ENCODE results near the gene SNX9. TPM values are rescaled to one million over a fixed set of nuclear protein-coding genes. Genes with fewer than 3 reads are reported as not detected.

The SNX9 gene
- total RNA-seq, 1 experiment from 2014 or later: 32.8 TPM

DNA sequence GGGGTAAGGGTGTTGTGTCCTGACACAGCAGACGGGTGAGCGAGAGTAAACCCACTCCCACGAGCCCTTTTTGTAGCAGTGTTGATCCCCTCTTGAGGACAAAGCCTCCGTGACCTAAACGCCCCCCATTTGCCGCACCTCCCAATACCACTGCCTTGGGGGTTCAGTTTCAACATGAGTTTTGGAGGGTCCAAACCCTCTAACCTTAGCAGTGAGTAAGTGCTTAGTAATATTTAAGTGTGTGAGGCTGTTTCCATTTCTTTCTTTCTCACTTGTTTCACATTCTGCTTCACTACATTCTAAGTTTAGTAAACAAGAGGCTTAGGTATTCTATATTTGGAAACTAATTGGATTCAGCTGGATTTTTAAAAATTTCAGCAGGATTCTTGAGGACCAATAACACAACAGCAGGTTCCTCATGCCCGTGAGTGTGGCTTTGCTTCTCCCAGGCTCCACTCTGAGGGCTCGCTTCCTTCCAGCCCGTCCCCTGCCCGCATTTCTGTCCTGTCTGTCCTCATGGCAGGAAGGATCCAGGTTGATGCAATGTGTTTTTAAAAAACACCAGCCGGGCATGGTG, 41.2 kb downstream of the SNX9 start:
- Histone ChIP-seq H3K36me3 (0 out of 2 replicates have a peak, but pooled peaks cover under 1% of the 10 kb centered on the region), H3K9me3 (replicated peaks) (no peaks in the 10 kb centered on the region), H3K4me3 (no peak overlapping the region), H3K27me3 (replicated peaks) (no peaks in the 10 kb centered on the region), H3K27ac (no peak overlapping the region), H3K4me1 (replicated peaks) (peaks cover 25% of the 10 kb centered on the region)
- no peak for DNase-seq (ENCODE audit: low read depth in 1 of 2, low spot score in 2 of 2)

- no peak overlapping the region for H3K27ac ChIP-seq
- H3K4me3 ChIP-seq: no peak overlapping the region
- peaks cover 15% of the 10 kb centered on the region for H3K4me1 ChIP-seq (replicated peaks)
- no peaks in the 10 kb centered on the region for H3K27me3 ChIP-seq (replicated peaks)
- no peaks in the 10 kb centered on the region for H3K9me3 ChIP-seq (replicated peaks)
- no peak for DNase-seq (ENCODE audit: low read depth in 1 of 2, low spot score in 2 of 2)
- peaks cover 10% of the 10 kb centered on the region for H3K36me3 ChIP-seq
These were observed 42.2 kb downstream of the SNX9 start for GRCh38 chr6:157865249-157865648.

DNA sequence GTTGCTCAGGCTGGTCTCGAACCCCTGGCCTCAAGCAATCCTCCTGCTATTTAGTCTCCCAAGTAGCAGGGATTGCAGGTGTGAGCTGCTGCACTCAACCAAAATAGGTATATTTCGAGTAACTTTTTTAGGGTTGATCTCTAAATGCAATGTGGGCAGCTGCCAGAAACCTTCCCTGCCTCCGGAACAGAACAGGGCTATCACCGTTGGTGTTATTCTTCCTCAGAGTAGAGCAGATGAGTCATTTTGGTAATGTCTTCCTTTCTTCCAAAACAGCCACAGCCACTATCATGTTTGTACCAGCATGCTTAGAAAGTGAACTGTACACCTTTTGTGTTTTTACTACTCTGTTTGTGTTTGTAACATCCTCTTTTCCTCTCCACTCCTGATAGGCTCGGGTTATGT, 44.1 kb downstream of the SNX9 start:
- DNase-seq (ENCODE audit: low read depth in 1 of 2, low spot score in 2 of 2): peak in 1 of 2 experiments; percentile 31
- Histone ChIP-seq H3K27me3 (replicated peaks) (no peaks in the 10 kb centered on the region), H3K4me3 (no peak overlapping the region), H3K9me3 (replicated peaks) (no peaks in the 10 kb centered on the region), H3K4me1 (replicated peaks) (peaks cover 10% of the 10 kb centered on the region), H3K36me3 (peaks cover 10% of the 10 kb centered on the region), H3K27ac (no peak overlapping the region)

DNA sequence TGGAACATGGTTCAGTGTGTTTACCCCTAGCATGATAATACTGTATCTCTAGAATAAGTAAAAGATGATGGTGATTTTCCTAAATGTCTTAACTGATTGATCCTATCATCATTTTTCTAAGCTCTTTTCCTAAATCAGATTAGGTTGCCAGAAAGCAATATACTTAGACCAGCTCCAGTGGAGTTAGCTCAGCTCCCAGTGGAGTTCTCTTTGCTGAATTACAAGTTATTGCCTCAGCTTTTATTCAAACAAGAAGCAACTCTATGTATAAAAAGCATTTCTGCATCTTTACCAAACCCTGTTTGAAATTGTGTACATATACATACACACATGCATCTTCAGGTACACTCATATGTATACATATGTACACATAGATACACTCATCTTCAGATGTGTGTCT, 44.9 kb downstream of the SNX9 start:
- H3K4me1 ChIP-seq (replicated peaks): peaks cover 10% of the 10 kb centered on the region
- peaks cover 10% of the 10 kb centered on the region for H3K36me3 ChIP-seq
- no peak overlapping the region for H3K27ac ChIP-seq
- no peaks in the 10 kb centered on the region for H3K9me3 ChIP-seq (replicated peaks)
- no peak for DNase-seq (ENCODE audit: low read depth in 1 of 2, low spot score in 2 of 2)
- H3K4me3 ChIP-seq: no peak overlapping the region
- H3K27me3 ChIP-seq (replicated peaks): no peaks in the 10 kb centered on the region

DNA sequence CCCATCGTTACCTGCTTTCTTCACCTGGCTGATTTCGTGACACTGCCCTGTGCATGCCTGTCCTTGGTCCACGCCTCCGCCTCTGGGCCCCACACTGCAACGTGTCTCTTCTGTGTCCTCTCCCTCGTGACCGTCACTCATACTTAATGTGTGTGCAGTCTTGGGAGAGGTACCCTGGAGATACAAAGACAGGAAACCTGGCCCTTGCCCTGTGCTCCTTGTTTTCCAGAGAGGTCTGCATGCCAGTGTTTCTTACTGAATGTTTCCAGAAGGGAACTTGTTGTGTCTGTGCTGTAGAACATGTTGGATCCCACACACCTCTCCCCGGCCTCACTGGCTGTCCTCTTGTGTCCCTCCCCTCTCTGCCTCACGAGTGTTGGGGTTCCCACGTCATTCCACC, 45.8 kb downstream of the SNX9 start:
- Histone ChIP-seq H3K9me3 (replicated peaks) (no peaks in the 10 kb centered on the region), H3K36me3 (peaks cover 10% of the 10 kb centered on the region), H3K4me1 (replicated peaks) (peaks cover 10% of the 10 kb centered on the region), H3K27ac (no peak overlapping the region), H3K27me3 (replicated peaks) (no peaks in the 10 kb centered on the region), H3K4me3 (no peak overlapping the region)
- no peak for DNase-seq (ENCODE audit: low read depth in 1 of 2, low spot score in 2 of 2)

DNA sequence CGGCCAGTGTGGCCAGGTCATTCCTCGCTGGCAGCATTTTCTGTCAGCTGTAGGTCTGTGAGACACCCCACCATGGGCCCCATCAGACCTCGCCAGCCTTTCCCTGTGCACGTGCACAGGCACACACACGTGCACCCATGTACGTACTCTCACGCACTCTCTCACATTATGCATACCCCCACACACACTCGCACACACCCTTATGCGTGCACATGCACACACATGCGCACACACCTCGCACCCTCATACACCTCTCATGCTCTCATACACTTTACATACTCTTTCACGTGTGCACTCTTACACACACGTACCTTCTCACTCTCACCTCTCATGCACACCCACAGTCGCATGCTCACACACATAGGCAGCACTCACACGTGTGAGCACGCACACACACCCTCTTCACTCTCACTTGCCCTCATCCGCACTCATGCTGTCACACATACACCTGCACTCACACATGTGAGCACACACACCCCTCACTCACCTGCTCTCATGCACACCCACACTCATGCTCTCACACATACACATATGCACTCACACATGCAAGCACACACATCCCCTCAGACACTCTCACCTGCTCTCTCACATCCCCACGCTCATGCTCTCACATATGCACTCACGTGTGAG, 46.7 kb downstream of the SNX9 start:
- H3K27me3 ChIP-seq (replicated peaks): no peaks in the 10 kb centered on the region
- H3K4me1 ChIP-seq (replicated peaks): peaks cover 10% of the 10 kb centered on the region
- no peak for DNase-seq (ENCODE audit: low read depth in 1 of 2, low spot score in 2 of 2)
- H3K27ac ChIP-seq: no peak overlapping the region
- peaks cover 18% of the 10 kb centered on the region for H3K36me3 ChIP-seq
- no peak overlapping the region for H3K4me3 ChIP-seq
- H3K9me3 ChIP-seq (replicated peaks): no peaks in the 10 kb centered on the region

GRCh38 chr6:157873735-157874344, 50.8 kb downstream of the SNX9 start:
- Histone ChIP-seq H3K9me3 (replicated peaks) (no peaks in the 10 kb centered on the region), H3K27me3 (replicated peaks) (no peaks in the 10 kb centered on the region), H3K27ac (no peak overlapping the region), H3K36me3 (peaks cover 40% of the 10 kb centered on the region), H3K4me1 (replicated peaks) (no peaks in the 10 kb centered on the region), H3K4me3 (no peak overlapping the region)
- DNase-seq (ENCODE audit: low read depth in 1 of 2, low spot score in 2 of 2): peak; percentile 59 to 75

GRCh38 chr6:157877149-157877548, 54.1 kb downstream of the SNX9 start:
- Histone ChIP-seq H3K27me3 (replicated peaks) (no peaks in the 10 kb centered on the region), H3K4me3 (no peak overlapping the region), H3K27ac (no peak overlapping the region), H3K9me3 (replicated peaks) (no peaks in the 10 kb centered on the region), H3K4me1 (replicated peaks) (no peaks in the 10 kb centered on the region), H3K36me3 (peaks cover 39% of the 10 kb centered on the region)
- DNase-seq (ENCODE audit: low read depth in 1 of 2, low spot score in 2 of 2): no peak

DNA sequence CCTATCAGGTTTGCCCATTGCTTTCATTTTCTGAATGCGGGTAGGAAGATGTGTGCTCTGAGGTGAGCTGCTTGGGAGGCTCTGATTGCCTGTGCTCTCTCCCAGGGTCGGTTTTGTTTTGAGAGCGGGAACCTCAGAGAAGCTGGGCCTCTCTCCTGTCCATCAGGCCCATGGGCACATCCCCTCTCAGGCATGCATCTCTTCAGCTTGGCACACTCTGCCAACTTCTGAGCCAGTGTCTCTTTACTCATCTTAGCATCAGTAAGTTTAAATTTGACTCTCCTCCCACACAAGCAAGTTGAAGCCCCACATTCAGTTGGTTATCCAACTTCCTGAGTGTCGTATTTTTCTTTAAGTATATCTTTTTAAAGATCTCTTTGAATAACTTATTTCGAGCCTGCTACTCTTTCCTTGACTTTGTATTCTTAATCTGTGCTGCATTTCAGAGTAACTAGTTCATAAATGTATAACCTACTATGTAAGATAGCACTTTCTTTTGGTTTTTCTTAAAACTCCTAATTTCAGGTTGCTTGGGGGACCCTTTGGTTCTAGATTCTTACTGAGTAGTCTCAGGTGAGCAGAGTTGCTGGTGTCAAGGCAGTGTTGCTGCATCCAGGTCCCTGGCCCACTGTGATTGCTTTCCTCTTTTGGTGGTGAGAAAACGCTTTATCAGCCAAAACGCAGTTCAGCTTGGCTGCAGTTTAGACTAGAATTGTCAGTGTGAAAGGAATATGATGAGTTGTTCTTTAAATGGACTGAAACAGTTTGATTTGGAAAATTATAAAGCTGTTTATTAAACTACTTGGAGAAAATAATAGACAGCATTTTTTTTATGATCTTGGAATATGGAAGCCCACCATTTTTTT, 54.8 kb downstream of the SNX9 start:
- H3K27ac ChIP-seq: no peak overlapping the region
- H3K4me3 ChIP-seq: no peak overlapping the region
- no peaks in the 10 kb centered on the region for H3K27me3 ChIP-seq (replicated peaks)
- DNase-seq (ENCODE audit: low read depth in 1 of 2, low spot score in 2 of 2): no peak
- H3K4me1 ChIP-seq (replicated peaks): no peaks in the 10 kb centered on the region
- peaks cover 39% of the 10 kb centered on the region for H3K36me3 ChIP-seq
- H3K9me3 ChIP-seq (replicated peaks): no peaks in the 10 kb centered on the region

- Histone ChIP-seq H3K36me3 (peaks cover 38% of the 10 kb centered on the region), H3K4me1 (replicated peaks) (no peaks in the 10 kb centered on the region), H3K9me3 (replicated peaks) (no peaks in the 10 kb centered on the region), H3K27ac (no peak overlapping the region), H3K27me3 (replicated peaks) (no peaks in the 10 kb centered on the region), H3K4me3 (no peak overlapping the region)
- no peak for DNase-seq (ENCODE audit: low read depth in 1 of 2, low spot score in 2 of 2)
These were observed 56.2 kb downstream of the SNX9 start for GRCh38 chr6:157879034-157879872.

DNA sequence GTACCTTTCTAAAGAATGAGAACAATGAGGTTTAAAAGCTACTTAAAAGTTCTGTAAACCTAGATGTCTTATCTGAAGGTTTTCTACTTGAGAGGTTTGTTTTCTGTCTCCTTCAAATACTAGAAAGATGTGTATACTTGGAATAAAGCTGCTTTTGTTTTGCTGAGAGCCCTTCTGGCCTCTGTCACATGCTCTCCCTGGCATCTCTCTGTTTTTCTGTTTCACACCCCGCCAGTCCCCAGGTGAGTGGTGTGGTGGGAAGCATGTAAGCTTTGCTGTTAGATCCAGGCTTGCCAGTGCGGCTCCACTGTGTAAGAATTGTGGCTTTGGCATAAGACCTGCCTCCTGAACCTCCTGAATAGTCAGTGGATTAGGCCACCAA, 56.8 kb downstream of the SNX9 start:
- DNase-seq (ENCODE audit: low read depth in 1 of 2, low spot score in 2 of 2): no peak
- H3K4me1 ChIP-seq (replicated peaks): no peaks in the 10 kb centered on the region
- H3K27ac ChIP-seq: no peak overlapping the region
- no peaks in the 10 kb centered on the region for H3K27me3 ChIP-seq (replicated peaks)
- H3K9me3 ChIP-seq (replicated peaks): no peaks in the 10 kb centered on the region
- H3K4me3 ChIP-seq: no peak overlapping the region
- peaks cover 37% of the 10 kb centered on the region for H3K36me3 ChIP-seq

DNA sequence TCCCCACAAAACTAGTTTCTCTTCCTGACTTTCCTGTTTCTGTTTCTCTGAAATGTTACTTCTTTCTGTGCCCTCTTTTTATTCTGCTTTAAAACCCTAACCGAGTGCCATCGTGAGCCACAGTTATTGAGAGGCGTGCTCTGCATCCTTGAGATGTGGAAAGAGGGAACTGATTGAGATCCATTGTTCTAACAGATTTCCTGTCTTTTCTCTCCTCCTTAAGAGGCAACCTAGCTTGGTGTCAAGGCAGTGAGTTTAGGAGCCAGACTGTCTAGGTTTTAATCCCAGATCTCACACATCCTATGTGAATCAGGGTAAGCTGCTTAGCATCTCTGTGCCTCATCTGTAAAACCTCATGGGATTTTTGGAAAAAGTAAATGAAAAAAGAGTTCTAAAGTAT, 57.5 kb downstream of the SNX9 start:
- Histone ChIP-seq H3K9me3 (replicated peaks) (no peaks in the 10 kb centered on the region), H3K27me3 (replicated peaks) (no peaks in the 10 kb centered on the region), H3K4me3 (no peak overlapping the region), H3K36me3 (peaks cover 34% of the 10 kb centered on the region), H3K4me1 (replicated peaks) (no peaks in the 10 kb centered on the region), H3K27ac (no peak overlapping the region)
- DNase-seq (ENCODE audit: low read depth in 1 of 2, low spot score in 2 of 2): no peak

- DNase-seq (ENCODE audit: low read depth in 1 of 2, low spot score in 2 of 2): no peak
- Histone ChIP-seq H3K36me3 (peaks cover 33% of the 10 kb centered on the region), H3K27ac (no peak overlapping the region), H3K27me3 (replicated peaks) (no peaks in the 10 kb centered on the region), H3K4me1 (replicated peaks) (no peaks in the 10 kb centered on the region), H3K4me3 (no peak overlapping the region), H3K9me3 (replicated peaks) (no peaks in the 10 kb centered on the region)
These were observed 58.3 kb downstream of the SNX9 start for GRCh38 chr6:157881342-157881741.
